HG03280 (cell line): ENCODE data around the gene ERF.

Experiments
- ATAC-seq: cut with Tn5 transposase; IDR thresholded peaks from one replicate; pipeline ENCODE4 v1.9.1; 2021; ENCODE audit warnings: mild to moderate bottlenecking, moderate library complexity; ENCODE audit not compliant: unreplicated experiment

Gene ERF

GRCh38 chr19:42254089-42254849 lies 659 bp downstream of the ERF start:
- peak; percentile 33 for ATAC-seq

GRCh38 chr19:42253245-42254088 lies 1.5 kb downstream of the ERF start:
- peak; percentile 20 for ATAC-seq

GRCh38 chr19:42252365-42253244 lies 2.3 kb downstream of the ERF start:
- no peak for ATAC-seq

DNA sequence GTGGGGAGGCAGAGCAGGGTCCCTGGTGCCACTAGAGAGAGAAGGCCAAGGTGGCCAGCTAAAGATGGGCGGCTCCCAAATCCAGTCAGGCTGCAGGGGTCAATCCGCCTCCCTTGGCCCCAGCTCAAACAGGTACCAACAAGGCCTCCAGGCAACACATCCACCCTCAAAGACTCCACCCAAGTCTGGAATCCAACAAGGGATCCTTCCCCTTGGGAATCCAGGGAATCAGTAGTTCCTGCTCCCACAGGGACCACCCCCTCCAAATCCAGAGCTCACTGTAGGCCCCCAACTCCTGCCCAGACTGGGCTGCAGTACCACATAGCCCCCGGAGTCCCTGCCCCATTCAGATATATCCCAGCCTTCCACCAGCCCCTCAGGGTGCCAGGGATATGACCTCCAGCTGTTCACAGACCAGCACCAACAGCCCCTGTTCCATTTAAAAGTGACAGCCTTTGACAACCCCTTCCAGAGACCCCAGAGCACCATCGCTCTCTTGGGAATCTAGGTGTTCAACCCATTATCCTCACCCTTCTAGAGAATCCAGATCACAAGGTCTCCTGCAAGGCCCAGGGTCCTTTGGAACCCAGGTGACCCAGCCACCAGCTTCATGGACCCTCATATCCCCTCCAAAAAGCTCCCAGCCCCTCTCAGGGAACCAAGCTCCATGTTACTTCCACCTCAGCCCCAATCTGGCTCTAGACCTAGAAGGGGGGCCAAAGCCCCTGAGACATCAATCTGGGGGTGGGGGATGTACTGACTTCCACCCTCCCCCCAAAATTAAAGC lies 3.2 kb downstream of the ERF start:
- ATAC-seq, result no peak

GRCh38 chr19:42250666-42251531 lies 4.0 kb downstream of the ERF start:
- ATAC-seq, result no peak

DNA sequence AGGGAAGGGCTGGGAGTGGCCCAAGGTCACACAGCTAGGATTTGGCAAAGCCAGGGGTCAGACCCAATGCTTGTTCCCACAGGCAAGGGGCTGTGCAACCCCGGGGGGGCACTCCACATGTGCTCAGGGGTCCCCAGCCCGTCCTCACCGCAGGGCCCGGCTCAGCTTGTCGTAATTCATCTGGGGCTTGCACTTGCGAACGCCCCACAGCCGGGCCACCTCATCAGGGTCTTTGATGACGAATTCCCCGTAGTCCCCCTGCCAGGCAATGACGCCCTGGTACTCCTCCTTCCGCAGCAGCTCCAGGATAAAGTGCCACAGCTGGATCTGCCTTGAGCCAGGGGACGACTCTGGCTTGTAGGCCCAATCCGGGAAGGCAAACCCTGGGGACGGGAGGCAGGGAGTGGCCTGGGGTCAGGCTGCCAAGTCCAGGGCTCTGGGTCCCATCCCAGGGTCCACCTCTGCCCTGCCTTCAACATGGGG lies 4.7 kb downstream of the ERF start:
- no peak for ATAC-seq

DNA sequence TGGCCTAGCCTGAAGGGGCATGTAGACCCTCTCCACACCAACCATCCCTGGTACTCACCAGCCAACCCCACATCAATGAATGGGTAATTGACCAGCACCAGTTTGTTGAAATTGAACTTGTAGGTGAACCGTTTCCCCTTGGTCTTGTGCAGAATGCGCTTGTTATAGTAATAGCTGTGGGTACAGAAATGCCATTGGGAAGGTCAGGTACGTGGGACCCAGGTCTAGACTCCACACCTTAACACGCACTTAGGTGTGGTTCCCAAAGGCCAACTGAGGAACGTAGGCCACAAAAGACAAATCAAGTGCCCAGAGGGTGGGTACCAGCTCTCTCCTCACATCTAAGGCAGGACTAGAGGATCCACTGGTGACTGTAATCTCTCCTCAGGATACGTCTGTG lies 5.2 kb downstream of the ERF start:
- no peak for ATAC-seq

GRCh38 chr19:42249149-42249750 lies 5.7 kb downstream of the ERF start:
- ATAC-seq, result no peak

GRCh38 chr19:42248270-42249148 lies 6.4 kb downstream of the ERF start:
- no peak for ATAC-seq

DNA sequence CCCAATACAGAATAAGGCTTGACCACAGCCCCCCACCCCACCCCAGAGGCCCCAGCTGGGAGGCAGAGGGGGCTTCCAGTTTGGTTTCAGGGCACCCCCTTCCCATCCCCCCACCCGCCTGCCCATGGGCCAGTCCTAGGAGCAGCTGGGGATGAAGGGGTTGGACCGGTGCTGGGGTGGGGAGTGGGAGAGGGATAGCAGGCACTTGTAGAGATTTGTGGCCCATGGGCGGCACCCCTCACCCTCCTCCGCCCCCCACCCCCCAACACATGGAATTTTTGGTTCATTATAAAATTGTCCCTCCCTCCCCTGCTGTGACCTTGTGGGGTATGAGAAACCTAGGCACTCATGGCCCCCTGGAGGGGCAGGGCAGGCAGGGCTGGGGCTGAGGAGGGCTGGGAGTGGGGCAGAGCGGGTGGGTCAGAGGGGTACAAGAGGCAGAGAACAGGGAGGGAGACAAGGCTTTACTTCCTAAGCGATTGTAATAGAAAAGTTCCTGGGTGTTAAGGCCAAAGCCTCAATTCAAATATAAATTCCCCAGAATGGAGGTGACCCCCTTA lies 7.2 kb downstream of the ERF start:
- ATAC-seq, result no peak

GRCh38 chr19:42246922-42247639 lies 7.8 kb downstream of the ERF start:
- no peak for ATAC-seq

- ATAC-seq, result no peak
Measured at GRCh38 chr19:42246143-42246921, 8.6 kb downstream of the ERF start.

DNA sequence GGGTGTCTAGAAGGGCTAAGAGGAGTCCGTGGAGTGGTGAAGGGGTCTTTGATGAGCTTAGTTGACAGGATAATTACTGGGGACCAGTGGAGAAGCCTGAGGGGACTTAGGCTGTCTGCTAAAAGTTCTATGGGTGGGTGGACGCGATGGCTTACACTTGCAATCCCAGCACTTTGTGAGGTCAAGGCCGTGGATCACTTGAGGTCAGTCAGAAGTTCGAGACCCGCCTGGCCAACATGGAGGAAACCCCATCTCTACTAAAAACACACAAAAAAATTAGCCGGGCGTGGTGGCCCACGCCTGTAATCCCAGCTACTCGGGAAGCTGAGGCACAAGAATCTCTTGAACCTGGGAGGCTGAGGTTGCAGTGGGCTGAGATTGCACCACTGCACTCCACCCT lies 9.7 kb downstream of the ERF start:
- ATAC-seq, result no peak

GRCh38 chr19:42244347-42245220 lies 10.3 kb downstream of the ERF start:
- peak; percentile 39 for ATAC-seq
